Stimulated activated CD8-positive, alpha-beta memory T cell treated with anti-CD3 and anti-CD28 coated beads, Interleukin-2, amount 100 ng/mL, for 48 hours (primary cell): ENCODE results near the gene UBL7.

Experiments used
- DNase-seq, 2 donors: peaks; one replicate each; pipeline ENCODE4 v3.0.0-alpha.2; 2020; ENCODE audit warnings: low read depth in 2 of 2

UBL7 gene

GRCh38 chr15:74408385-74408784 is 52.6 kb downstream of the UBL7 start:
- no peak for DNase-seq

DNA sequence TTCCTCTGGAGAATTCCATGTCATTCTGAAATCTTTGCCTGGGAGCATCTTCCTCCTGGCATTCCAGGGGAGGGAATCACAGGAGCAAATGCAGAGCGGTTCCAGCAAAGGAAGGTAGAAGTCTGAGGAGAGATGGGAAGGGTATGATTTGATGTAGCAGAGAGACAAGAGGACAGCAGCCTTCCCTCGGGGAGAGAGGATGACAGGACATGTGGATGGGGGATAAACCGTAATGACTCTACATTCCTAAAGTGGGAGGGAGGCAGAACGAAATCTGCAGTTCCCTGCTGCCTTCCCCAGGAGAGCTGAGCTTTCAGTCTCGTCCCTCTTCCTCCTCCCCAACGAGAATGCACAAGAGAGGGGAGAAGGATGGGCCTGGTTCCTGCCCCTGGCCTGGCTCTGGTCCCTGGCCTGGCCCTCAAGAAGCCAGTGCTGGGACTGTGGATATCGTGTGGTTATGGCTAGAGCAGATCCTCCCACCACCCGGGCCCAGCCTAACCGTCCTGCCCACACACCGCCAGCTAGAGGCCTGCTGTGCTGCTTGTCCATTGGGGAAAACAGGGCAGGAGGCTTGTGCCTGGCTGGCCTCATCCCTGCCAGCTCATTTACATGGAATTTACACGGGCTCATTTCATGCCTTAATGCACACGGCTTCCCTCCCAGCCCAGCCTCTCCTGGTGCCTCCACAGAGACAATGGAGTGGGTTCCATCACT is 53.8 kb downstream of the UBL7 start:
- DNase-seq: no peak

DNA sequence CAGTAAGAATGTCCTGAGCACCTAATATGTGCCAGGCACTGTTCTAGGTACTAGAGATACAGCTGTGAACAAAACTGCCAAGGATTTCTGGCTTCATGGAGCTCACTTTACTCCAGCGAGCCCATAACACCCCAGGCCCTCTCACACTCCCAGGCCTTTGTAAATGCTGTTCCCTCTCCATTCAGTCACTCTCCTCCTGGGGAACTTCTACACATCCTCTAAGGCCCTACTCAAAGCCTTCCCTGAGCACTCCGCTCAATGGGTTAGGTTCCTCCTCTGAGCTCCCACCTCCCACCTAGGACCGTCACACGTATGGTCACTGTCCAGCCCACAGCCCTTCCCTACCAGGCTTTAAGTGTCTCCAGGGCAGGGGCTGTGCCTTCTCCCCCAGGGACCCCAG is 54.4 kb downstream of the UBL7 start:
- DNase-seq: no peak

DNA sequence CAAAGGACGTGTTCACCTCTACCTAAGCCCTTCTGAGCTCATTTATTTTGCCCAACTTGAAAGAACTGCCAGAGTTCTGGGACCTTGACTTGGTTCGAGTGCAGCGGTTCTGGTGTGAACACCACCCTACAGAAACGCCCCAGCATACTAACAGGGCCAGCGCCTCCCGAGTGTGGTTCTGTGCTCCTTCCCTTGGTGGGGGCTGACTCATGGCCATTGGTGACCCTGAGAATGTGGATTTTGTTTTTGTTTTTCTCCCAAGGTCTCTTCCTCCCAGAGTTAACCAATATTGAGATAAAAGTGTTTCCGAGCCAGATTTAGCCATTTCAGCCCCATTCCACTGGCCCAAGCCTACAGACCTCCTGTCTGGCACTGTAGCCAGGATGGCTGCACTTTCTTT is 55.1 kb downstream of the UBL7 start:
- no peak for DNase-seq

DNA sequence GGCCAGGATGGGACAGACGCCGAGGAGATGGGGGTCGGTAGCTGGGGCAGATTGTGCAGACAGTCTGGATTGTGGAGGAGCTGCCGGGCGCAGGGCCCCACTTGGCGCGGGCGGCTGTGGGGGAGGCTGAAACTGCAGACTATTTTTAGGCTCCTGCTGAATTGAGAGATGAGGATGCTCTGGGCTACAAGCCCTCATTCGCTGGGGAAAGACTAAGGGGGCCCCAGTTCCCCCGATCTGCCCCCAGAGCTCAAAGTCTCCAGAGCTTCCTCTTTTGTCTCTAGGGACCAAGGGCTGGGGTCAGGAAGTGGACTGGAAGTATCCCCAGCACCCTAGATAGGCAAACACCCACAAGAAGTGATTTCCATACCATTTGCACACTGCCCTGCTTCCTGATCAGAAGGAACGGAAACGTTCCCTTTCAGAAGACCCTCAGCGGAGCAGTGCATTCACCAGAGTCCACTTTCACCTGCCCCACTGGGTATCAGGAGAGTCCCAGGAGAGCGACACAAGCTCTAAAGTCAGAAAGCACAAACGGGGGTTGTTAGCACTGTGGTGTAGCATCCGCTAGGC is 56.9 kb downstream of the UBL7 start:
- no peak for DNase-seq

DNA sequence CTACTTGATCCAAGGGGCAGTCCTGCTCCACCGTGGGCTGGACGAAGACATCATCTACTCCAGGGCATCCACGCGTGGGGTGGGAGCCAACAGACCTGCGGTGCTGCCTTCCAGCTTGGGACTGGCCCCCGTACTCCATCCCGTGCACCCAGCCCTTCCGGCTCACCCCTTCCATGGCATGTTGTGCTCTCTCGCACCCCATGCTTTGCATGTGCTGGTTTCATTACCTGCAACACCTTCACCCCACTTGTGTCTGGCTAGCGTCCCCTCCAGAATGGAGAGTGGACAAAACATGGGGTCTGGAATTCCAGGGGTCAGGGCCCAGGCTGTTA is 57.4 kb downstream of the UBL7 start:
- no peak for DNase-seq

GRCh38 chr15:74402873-74403587 is 57.9 kb downstream of the UBL7 start:
- peak; percentile 75 to 83 for DNase-seq

- no peak for DNase-seq
These were observed 58.6 kb downstream of the UBL7 start for GRCh38 chr15:74402337-74402841.

GRCh38 chr15:74400915-74401757 is 59.8 kb downstream of the UBL7 start:
- DNase-seq: no peak

GRCh38 chr15:74400313-74400860 is 60.6 kb downstream of the UBL7 start:
- no peak for DNase-seq

GRCh38 chr15:74399511-74400312 is 61.2 kb downstream of the UBL7 start:
- DNase-seq: peak in 1 of 2 donors; percentile 61

- no peak for DNase-seq
These were observed 61.9 kb downstream of the UBL7 start for GRCh38 chr15:74399100-74399499.

DNA sequence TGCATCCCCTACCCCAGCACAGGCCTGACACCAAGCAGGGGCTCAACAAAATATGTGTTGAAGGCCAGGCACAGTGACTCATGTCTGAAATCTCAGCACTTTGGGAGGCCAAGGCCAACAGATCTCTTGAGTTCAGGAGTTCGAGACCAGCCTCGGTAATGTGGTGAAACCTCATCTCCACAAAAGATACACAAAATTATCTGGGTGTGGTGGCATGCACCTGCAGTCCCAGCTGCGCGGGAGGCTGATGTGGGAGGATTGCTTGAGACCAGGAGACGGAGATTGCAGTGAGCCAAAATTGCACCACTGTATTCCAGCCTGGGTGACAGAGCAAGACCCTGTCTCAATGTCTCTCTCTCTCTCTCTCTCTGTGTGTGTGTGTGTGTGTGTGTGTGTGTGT is 62.8 kb downstream of the UBL7 start:
- no peak for DNase-seq

DNA sequence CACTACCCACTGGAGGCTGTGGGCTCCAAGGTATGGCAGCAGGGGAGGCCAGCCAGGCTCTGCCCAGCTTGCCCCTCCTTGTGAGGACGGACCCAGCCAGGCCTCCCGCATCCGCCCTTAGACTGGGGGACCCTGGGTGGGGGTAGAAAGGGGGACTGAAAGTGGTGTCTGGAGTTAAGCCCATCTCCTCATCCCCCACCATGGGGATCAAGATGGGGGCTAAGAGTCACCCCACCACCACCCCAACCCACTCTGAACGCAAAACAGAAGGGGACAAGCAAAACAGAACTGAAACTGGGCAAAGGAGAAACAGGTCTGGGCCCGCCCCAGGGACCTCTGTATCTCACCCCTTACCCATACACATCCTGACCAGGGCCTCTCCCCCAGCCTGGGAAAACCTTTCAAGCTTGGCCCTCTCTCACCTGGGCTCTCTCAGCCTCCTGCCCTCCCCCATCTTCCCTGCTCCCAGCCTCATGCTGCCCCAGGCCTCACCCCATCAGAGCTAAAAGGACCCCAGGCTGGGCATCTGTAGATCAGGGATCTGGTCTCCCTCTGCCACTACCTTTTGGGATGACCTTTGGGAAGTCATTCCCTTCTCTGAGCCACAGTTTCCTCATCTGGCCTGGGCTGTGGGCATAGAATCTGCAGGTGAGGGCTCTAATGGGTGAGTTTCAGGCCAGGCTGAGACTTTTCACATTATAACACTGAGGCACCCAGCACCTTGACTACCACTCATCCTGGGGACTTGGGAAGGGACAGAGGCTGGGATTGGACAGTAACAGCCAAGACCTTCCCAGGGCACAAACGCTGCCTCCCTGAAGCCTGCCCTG is 63.5 kb downstream of the UBL7 start:
- no peak for DNase-seq

- DNase-seq: peak in 1 of 2 donors; percentile 64
These were observed 64.3 kb downstream of the UBL7 start for GRCh38 chr15:74396445-74397238.

DNA sequence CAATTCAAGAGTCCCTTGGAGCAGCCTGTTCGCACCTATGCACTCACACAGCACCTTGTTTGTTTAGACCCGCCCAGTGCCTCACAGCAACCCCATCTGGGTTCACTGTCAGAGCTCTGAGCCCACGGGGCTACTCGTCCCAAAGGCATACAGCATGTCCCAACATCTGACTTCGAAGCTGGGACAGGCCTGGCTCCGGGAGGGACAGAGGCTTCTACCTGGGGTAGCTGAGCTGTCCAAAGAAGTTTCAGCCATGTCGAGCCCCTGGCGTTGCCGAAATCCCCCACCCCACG is 64.9 kb downstream of the UBL7 start:
- no peak for DNase-seq
